IMR-90 (cell line): ENCODE measurements around the gene TRABD2A. TPM values are rescaled to one million over a fixed set of nuclear protein-coding genes. Genes with fewer than 3 reads are reported as not detected.

Experiments used
- ATAC-seq: fragments of 200-7000 bp; cut with Tn5 transposase; 2 replicates; pipeline ENCODE4 v1.9.1; 2020; ENCODE audit warnings: low read depth, mild to moderate bottlenecking, moderate library complexity
- BruUV-seq: library from RNA; stranded (reverse); fragments of 400-500 nt; replicated peaks from 2 replicates; lab custom pipeline; 2021; lab: Mats Ljungman, UMichigan
- CTCF ChIA-PET: fragments of 300-600 bp; formaldehyde crosslinking; extraction: SDS; loops from one replicate; lab custom pipeline; 2021; ENCODE audit warnings: antibody characterized with exemption; lab: Yijun Ruan, JAX
- POLR2A ChIA-PET: fragments of 300-600 bp; sonication (Branson Sonifier 250); formaldehyde crosslinking; loops from one replicate; lab custom pipeline; 2022; ENCODE audit warnings: antibody characterized with exemption; ENCODE audit not compliant: unreplicated experiment; lab: Charles Lee
- DNase-seq: peaks from one replicate; pipeline ENCODE4 v3.0.0; 2013
- H2AFZ ChIP-seq: replicated peaks from 2 replicates; pipeline ENCODE3; 2013; ENCODE audit warnings: low read length, mild to moderate bottlenecking; ENCODE audit not compliant: poor library complexity
- H2AK5ac ChIP-seq: 2 replicates; pipeline ENCODE4 v1.6.1; 2013; ENCODE audit warnings: low read depth, low read length, inconsistent platforms
- H2AK9ac ChIP-seq: replicated peaks from 2 replicates; pipeline ENCODE3; 2013; ENCODE audit warnings: mild to moderate bottlenecking, low read depth, low read length, moderate library complexity; ENCODE audit not compliant: poor library complexity
- H2BK120ac ChIP-seq: 2 replicates; pipeline ENCODE4 v1.6.1; 2013; ENCODE audit warnings: low read depth, low read length, inconsistent platforms
- H2BK15ac ChIP-seq: 3 replicates; pipeline ENCODE4 v1.6.1; 2013; ENCODE audit warnings: low read depth, low read length, inconsistent platforms
- H2BK20ac ChIP-seq: 2 replicates; pipeline ENCODE4 v1.6.1; 2013; ENCODE audit warnings: low read depth, mild to moderate bottlenecking, inconsistent platforms, low read length, moderate library complexity
- H2BK5ac ChIP-seq: 2 replicates; pipeline ENCODE4 v1.6.1; 2013; ENCODE audit warnings: mild to moderate bottlenecking, low read depth, low read length, inconsistent platforms; ENCODE audit not compliant: poor library complexity, severe bottlenecking
- H3K14ac ChIP-seq: replicated peaks from 2 replicates; pipeline ENCODE4 v1.6.1; 2013; ENCODE audit warnings: low read depth, low read length, inconsistent platforms
- H3K18ac ChIP-seq: 2 replicates; pipeline ENCODE4 v1.6.1; 2013; ENCODE audit warnings: low read depth, low read length, control low read depth
- H3K23ac ChIP-seq: 2 replicates; pipeline ENCODE4 v1.6.1; 2013; ENCODE audit warnings: low read depth, low read length, inconsistent platforms
- H3K27ac ChIP-seq: 2 replicates; pipeline ENCODE4 v1.5.1; 2013; ENCODE audit warnings: mild to moderate bottlenecking, control low read depth, low read length; ENCODE audit not compliant: insufficient read depth
- H3K27me3 ChIP-seq: 2 replicates; pipeline ENCODE4 v1.6.1; 2013; ENCODE audit warnings: low read length; ENCODE audit not compliant: control insufficient read depth, insufficient read depth
- H3K36me3 ChIP-seq: 2 replicates; pipeline ENCODE4 v1.6.1; 2013; ENCODE audit warnings: low read length, mixed read lengths; ENCODE audit not compliant: control insufficient read depth, insufficient read depth
- H3K4ac ChIP-seq: 2 replicates; pipeline ENCODE4 v1.6.1; 2013; ENCODE audit warnings: low read depth, low read length, inconsistent platforms
- H3K4me1 ChIP-seq: 2 replicates; pipeline ENCODE4 v1.6.1; 2013; ENCODE audit warnings: low read length, mixed read lengths; ENCODE audit not compliant: control insufficient read depth, insufficient read depth
- H3K4me2 ChIP-seq: 2 replicates; pipeline ENCODE4 v1.6.1; 2013; ENCODE audit warnings: low read depth, mild to moderate bottlenecking, control low read depth, low read length, moderate library complexity
- H3K4me3 ChIP-seq: 2 replicates; pipeline ENCODE4 v1.5.1; 2013; ENCODE audit warnings: low read depth, mild to moderate bottlenecking, control low read depth, low read length, moderate library complexity; ENCODE audit not compliant: insufficient read depth
- H3K56ac ChIP-seq: 2 replicates; pipeline ENCODE4 v1.6.1; 2013; ENCODE audit warnings: low read length, inconsistent platforms; ENCODE audit not compliant: insufficient read depth; ENCODE audit errors: extremely low read depth
- H3K79me1 ChIP-seq, 2 experiments: 2 replicates each; pipeline ENCODE4 v1.6.1; 2013; ENCODE audit warnings: low read length in 2 of 2, inconsistent platforms in 1 of 2, low read depth in 1 of 2
- H3K9ac ChIP-seq: 2 replicates; pipeline ENCODE4 v1.6.1; 2013; ENCODE audit warnings: low read depth, low read length, control low read depth
- H3K9me1 ChIP-seq: 2 replicates; pipeline ENCODE4 v1.6.1; 2013; ENCODE audit warnings: low read length, inconsistent platforms; ENCODE audit not compliant: insufficient read depth
- H3K9me3 ChIP-seq: 2 replicates; pipeline ENCODE4 v1.6.1; 2013; ENCODE audit warnings: low read length; ENCODE audit not compliant: control insufficient read depth, insufficient read depth
- H4K20me1 ChIP-seq: 2 replicates; pipeline ENCODE4 v1.6.1; 2013; ENCODE audit warnings: low read length, inconsistent platforms; ENCODE audit not compliant: insufficient read depth
- H4K5ac ChIP-seq: 2 replicates; pipeline ENCODE4 v1.6.1; 2013; ENCODE audit warnings: mild to moderate bottlenecking, low read depth, low read length, control low read depth
- H4K8ac ChIP-seq, 2 experiments: 2 replicates each; pipeline ENCODE4 v1.6.1; 2013; ENCODE audit warnings: low read depth in 2 of 2, low read length in 2 of 2, control low read depth in 1 of 2, inconsistent platforms in 1 of 2
- H4K91ac ChIP-seq: 2 replicates; pipeline ENCODE4 v1.6.1; 2013; ENCODE audit warnings: low read depth, low read length, inconsistent platforms; ENCODE audit not compliant: insufficient read depth
- BHLHE40 ChIP-seq: fragments of 150-350 bp; IDR thresholded peaks from 2 replicates; pipeline ENCODE4 v1.6.1; 2016; ENCODE audit warnings: mild to moderate bottlenecking, low read depth, low read length
- CTCF ChIP-seq: conservative IDR thresholded peaks from 2 replicates; pipeline ENCODE4 v1.5.1; 2012; ENCODE audit warnings: mild to moderate bottlenecking, low read depth, low read length, improper control_type of control experiment
- ELK1 ChIP-seq: fragments of 150-350 bp; IDR thresholded peaks from 2 replicates; pipeline ENCODE4 v1.6.1; 2016; ENCODE audit warnings: low read depth, mild to moderate bottlenecking, low read length, moderate library complexity, borderline replicate concordance
- FOS ChIP-seq: fragments of 150-350 bp; IDR thresholded peaks from 2 replicates; pipeline ENCODE4 v1.6.1; 2016; ENCODE audit warnings: low read depth, low read length
- MAZ ChIP-seq: IDR thresholded peaks from 2 replicates; pipeline ENCODE4 v1.6.1; 2012; ENCODE audit warnings: low read depth, mild to moderate bottlenecking, low read length, improper control_type of control experiment, moderate library complexity, borderline replicate concordance
- RAD21 ChIP-seq: IDR thresholded peaks from 2 replicates; pipeline ENCODE4 v1.6.1; 2012; ENCODE audit warnings: low read length, improper control_type of control experiment
- USF2 ChIP-seq: fragments of 150-350 bp; IDR thresholded peaks from 2 replicates; pipeline ENCODE4 v1.6.1; 2017; ENCODE audit warnings: mild to moderate bottlenecking, antibody characterized with exemption, low read length, low read depth
- WGBS, 2 experiments: methylation state at CpG; one replicate each; pipeline versions ENCODE4 v1.1.5 to v1.1.7; 2013; ENCODE audit warnings: missing lambda C conversion rate in 2 of 2; ENCODE audit not compliant: insufficient read length in 1 of 2; ENCODE audit errors: extremely low coverage in 2 of 2; 5-methylcytosine and 5-hydroxymethylcytosine counted together
- dilution Hi-C: fragments of 300-500 bp; cut with HindIII; formaldehyde crosslinking; loops from one replicate; pipeline ENCODE4 v1.14.3; 2018; ENCODE audit warnings: low sequenced_read_pairs; ENCODE audit not compliant: unreplicated experiment
- in situ Hi-C: fragments of 300-500 bp; cut with MboI; formaldehyde crosslinking; loops from 3 replicates; pipeline ENCODE4 v1.14.3; 2019; ENCODE audit warnings: low sequenced_read_pairs, inconsistent platforms, mixed read lengths
- intact Hi-C: fragments of 100-400 bp; cut with micrococcal nuclease; formaldehyde crosslinking; loops from 2 replicates; pipeline ENCODE4 v1.10.0; 2022
- polyA plus RNA-seq, 3 experiments: library from polyadenylated mRNA; depleted of rRNA; stranded (reverse); fragments of >200 nt; gene quantifications; 2 replicates each; pipeline ENCODE4 v1.2.3, GENCODE V29; 2012; ENCODE audit warnings: low replicate concordance in 1 of 3
- total RNA-seq: library from RNA; depleted of rRNA; stranded (reverse); fragments of >200 nt; gene quantifications from 2 replicates; pipeline ENCODE4 v1.2.3, GENCODE V29; 2012

TRABD2A gene
- total and polyA plus RNA-seq, 2 of the 4 experiments (the other 2 are of a cell fraction), result 17.6 to 20.3 TPM

GRCh38 chr2:84846041-84846663 lies 34.7 kb downstream of the TRABD2A start:
- H4K20me1 ChIP-seq, result no peaks in the 10 kb centered on the region
- H2BK20ac ChIP-seq, result peak overlapping the region; percentile 63
- no peak overlapping the region for H3K56ac ChIP-seq
- ATAC-seq (peak; percentile 57), DNase-seq (peak; percentile 60)
- no peaks in the 10 kb centered on the region for H3K27me3 ChIP-seq
- intact Hi-C loops (no loop called here), dilution Hi-C loops (no loop called here), in situ Hi-C loops (no loop called here)
- peak overlapping the region; percentile 74 for H4K5ac ChIP-seq
- POLR2A ChIA-PET, result no interaction called here
- H3K79me1 ChIP-seq, result peaks cover 22 to 38% of the 10 kb centered on the region in 2 experiments
- peak overlapping the region; percentile 58; the same call in 1 of the 3 replicates for H2BK15ac ChIP-seq
- H3K4me2 ChIP-seq, result peak overlapping the region; percentile 68
- H3K14ac ChIP-seq, result peak overlapping the region; percentile 51
- TF ChIP-seq FOS (no peak), RAD21 (no peak), CTCF (no peak), BHLHE40 (no peak), USF2 (no peak), ELK1 (no peak), MAZ (no peak)
- H3K9me1 ChIP-seq, result peaks cover 18% of the 10 kb centered on the region
- WGBS, 2 experiments, result no CpG with 5 or more reads among the region's 5 CpGs
- no peak overlapping the region for H2AFZ ChIP-seq
- H3K18ac ChIP-seq, result peak overlapping the region; percentile 87
- H3K4me1 ChIP-seq, result peaks cover 20% of the 10 kb centered on the region
- H4K8ac ChIP-seq, result peak overlapping the region; percentile 42 to 79
- H3K23ac ChIP-seq, result peak overlapping the region; percentile 60; the same call in 1 of the 2 replicates
- no TSS peak for BruUV-seq
- H3K9me3 ChIP-seq, result no peaks in the 10 kb centered on the region
- peak overlapping the region; percentile 34; the same call in 1 of the 2 replicates for H3K9ac ChIP-seq
- H3K36me3 ChIP-seq, result peaks cover 3% of the 10 kb centered on the region
- H3K27ac ChIP-seq, result peak overlapping the region; percentile 56
- CTCF ChIA-PET, result interaction anchor here (1.2 kb wide), 1 partner anchor 12 kb away, joined by 3 read pairs; no protein-coding TSS in a partner anchor
- peak overlapping the region; percentile 28 for H2BK5ac ChIP-seq
- peak overlapping the region; percentile 46; the same call in 1 of the 2 replicates for H2AK5ac ChIP-seq
- no peak overlapping the region for H3K4me3 ChIP-seq
- H4K91ac ChIP-seq, result peak overlapping the region; percentile 58
- peak overlapping the region; percentile 3 for H2AK9ac ChIP-seq
- peak overlapping the region; percentile 36 for H3K4ac ChIP-seq
- peak overlapping the region; percentile 78 for H2BK120ac ChIP-seq
